Caki2 (cell line): ENCODE results near the gene SKIL. TPM values are rescaled to one million over a fixed set of nuclear protein-coding genes. Genes with fewer than 3 reads are reported as not detected.
"Not testable (repeated sequence)": the region's sequence is repeated elsewhere in the genome, so short reads cannot be mapped to it uniquely, and the experiment has no call there.

Experiments
- DNase-seq: peaks from one replicate; pipeline ENCODE4 v3.0.0-alpha.2; 2015; ENCODE audit warnings: low read depth
- in situ Hi-C: cut with HindIII; loops from 2 replicates; pipeline ENCODE4 v1.10.0; 2016; ENCODE audit warnings: low sequenced_read_pairs, low pct_unique_long_range_greater_than_20kb, mixed read lengths
- total RNA-seq: library from RNA; depleted of rRNA; stranded (reverse); fragments of >200 nt; shearing (Covaris generic); gene quantifications from 2 replicates; pipeline ENCODE4 v1.2.3, GENCODE V29; 2014; ENCODE audit warnings: low replicate concordance

Gene SKIL
- total RNA-seq, 1 experiment from 2014 or later, result 55.8 TPM

DNA sequence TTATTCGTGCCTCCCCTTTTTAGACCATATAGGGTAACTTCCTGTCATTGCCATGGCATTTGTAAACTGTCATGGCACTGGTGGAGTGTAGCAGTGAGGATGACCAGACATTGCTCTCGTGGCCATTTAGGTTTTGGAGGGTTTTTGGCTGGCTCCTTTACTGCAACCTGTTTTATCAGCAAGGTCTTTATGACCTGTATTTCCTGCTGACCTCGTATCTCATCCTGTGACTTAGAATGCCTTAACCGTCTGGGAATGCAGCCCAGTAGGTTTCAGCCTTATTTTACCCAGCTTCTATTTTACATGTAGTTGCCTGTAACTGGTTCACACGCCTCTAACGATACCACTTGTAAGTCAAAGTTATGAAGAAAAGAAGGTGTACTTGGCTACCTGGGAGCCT lies 13.7 kb upstream of the SKIL start:
- in situ Hi-C loops, result not testable (repeated sequence)
- DNase-seq, result peak; percentile 55

DNA sequence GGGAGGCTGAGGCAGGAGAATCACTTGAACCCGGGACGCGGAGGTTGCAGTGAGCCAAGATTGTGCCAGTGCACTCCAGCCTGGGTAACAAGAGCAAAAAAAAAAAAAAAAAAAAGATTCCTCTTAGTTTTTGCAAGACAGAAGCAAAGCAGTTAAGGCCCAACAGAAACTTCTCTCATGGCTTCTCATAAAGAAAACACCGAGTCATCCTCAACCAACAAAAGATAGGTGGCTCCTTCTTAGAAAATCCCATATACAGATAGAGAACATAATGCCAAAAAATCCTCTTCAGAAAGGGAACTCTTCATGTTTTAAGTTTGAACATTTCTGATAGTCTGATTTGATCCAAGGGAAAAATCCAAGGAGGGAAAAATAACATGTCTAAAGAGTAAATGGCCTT lies 12.5 kb upstream of the SKIL start:
- DNase-seq, result no peak
- in situ Hi-C loops, result no loop called here

DNA sequence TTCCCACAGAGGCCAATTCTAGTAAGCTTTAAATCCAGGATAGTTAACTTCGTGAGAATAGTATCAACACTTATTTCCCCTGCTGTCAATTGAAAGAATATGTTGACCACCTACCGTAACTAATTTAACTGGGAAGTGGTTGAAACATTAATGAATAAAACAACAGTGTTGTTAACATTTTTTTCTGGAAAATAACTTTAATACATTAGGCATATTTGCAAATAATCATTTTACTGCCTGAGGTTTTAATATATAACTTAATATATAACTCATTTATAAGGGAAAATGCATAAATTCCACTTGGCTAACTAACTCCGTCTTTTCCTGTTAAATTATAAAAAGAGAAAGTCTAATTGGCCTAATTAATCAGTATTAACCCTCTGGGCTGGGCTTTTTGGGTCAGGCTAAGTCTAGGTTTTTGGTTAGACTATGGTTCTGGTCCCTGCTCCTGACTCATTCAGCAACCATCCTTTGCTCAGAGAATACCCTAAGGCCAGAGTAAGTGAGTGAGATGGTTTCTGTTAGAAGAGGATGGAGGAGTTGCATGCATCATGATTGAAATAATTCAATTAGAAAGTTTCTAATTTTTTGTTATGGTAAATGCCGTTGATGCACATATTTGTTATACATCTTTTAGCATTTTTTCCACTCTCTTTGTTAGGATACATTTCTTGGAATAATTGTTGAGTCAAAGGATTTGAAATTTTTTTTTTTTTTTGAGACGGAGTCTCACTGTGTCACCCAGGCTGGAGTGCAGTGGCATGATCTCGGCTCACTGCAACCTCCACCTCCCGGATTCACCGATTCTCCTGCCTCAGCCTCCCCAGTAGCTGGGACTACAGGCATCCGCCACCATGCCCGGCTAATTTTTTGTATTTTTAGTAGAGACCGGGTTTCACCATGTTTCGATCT lies 10.8 kb upstream of the SKIL start:
- DNase-seq, result peak; percentile 84
- in situ Hi-C loops, result no loop called here

DNA sequence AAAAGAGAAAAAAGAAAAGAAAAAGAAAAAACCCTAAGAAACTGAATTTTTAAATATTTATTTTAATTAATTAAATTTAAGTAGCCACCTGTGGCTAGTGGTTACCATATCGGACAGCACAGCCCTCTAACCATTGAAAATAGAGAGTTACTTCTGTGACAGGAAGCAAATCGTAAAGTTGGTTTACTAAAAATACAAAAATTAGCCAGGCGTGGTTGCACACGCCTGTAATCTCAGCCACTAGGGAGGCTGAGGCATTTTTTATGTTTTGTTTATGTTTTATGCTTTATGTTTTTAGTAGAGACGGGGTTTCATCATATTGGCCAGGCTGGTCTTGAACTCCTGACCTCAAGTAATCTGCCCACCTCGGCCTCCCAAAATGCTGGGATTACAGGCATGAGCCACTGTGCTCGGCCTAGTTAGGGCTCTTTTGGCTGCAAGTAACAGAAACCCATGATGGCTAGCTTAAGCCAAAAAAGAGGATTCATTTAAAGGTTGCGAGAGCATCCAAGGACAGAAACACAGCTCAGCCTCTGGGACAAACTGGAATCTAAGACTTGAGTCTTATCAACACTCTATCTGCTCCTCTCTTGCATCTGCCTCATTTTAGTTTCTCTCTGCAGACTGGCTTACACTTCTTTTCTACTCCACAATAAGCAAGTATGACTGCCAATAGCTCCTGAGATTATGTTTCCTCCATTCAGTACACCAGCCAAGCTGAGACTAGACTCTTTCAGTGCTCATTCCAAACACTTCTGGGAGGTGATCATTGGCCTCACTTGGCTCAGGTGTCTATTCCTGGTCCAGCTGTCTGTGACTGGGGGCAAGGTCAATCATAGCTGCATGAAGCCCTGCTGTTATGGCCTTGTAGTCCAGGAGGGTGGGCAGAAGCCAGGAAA lies 6.8 kb upstream of the SKIL start:
- DNase-seq, result no peak
- in situ Hi-C loops, result no loop called here

DNA sequence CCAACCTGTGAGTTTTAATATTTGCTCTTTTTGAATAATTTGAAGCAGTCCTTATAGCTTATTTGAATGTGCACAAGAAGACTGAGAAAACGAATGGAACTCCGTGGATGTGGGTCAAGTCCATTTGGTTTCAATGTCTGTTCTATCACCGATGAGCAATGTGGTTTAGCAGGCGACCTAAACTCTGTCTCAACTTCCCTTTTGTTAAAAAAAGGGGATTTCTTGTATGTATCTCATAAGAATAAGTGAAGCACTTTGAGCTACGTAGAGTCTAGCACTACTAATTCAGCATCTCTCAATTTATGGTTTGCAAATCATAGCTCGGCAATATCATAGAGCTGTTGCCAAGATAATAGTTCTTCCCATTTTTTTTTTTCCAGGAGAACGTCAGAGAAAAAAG lies 4.6 kb upstream of the SKIL start:
- in situ Hi-C loops, result no loop called here
- no peak for DNase-seq

DNA sequence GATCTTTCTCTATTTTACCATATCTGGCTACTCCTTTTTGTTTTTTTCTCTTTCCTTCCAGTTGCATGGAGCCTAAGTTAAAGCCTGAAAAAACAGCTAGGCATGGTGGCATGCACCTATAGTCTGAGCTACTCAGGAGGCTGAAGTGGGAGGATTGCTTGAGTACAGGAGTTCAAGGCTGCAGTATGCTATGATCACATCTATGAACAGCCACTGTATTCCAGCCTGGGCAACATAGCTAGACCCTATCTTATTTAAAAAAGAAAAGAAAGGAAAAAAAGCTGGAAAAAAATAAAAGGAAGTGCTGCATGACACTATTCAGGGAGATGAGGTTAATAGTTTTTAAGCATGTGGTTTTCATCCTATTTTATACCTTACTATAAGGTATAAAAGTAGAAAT lies 4.0 kb upstream of the SKIL start:
- DNase-seq, result no peak
- in situ Hi-C loops, result no loop called here

DNA sequence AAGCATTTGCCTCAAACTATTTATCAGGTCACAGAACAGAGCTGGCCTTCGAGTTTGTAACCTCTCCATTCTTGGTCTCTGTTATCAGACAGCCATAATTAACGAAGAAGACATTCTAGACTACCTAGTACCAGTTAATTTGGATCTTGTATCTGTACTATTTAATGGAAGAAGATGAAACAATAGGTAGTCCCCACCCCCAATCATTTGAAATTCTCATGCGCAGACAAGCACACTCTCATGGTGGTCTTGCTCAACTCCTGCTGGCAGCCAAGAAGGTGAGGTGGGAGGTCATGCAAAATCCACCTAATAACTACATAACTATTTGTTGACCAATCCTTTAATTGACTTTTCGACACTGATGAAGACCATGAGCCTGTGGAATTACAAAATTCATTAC lies 2.8 kb upstream of the SKIL start:
- no peak for DNase-seq
- in situ Hi-C loops, result no loop called here

DNA sequence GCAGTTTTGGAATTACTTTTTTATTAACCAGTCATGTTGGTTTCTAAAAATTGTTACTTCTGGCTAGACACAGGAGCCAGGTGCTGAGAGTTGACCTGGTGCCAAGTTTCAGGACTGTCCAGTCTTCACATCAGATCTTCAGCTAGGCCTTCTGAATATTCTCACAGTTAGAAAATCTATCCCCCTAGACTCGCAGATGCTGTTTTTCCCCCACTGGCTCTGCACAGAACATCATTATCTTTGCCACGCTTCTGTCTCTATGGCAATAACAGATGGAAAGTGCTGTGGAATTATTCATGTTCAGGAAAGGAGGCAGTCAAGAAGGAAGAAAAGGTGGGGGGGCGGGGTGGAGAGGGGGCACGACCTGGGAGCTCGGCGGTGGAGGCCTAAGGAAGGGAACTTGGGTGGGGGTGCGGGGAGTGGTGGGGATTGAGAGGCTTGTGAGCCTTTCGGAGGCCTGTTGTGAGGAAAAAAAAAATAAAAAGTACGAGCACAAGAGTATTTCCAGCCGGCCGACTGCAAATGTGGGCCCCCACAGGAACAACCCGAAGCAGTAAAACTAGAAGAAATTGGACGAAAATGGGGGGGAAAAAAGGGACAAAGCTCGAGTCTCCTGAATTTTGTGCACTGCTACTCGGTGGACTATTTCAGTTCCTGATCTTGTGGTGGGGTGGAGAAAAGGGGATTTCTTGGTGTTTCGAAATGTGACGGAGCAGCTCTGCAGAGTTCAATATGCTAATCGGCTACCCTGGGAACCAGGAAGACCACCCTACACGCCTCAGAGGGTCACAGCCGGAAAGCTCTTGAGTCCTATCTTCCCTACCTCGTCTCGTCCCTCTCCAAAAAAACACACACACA lies 1.5 kb upstream of the SKIL start:
- in situ Hi-C loops, result no loop called here
- peak; percentile 76 for DNase-seq

DNA sequence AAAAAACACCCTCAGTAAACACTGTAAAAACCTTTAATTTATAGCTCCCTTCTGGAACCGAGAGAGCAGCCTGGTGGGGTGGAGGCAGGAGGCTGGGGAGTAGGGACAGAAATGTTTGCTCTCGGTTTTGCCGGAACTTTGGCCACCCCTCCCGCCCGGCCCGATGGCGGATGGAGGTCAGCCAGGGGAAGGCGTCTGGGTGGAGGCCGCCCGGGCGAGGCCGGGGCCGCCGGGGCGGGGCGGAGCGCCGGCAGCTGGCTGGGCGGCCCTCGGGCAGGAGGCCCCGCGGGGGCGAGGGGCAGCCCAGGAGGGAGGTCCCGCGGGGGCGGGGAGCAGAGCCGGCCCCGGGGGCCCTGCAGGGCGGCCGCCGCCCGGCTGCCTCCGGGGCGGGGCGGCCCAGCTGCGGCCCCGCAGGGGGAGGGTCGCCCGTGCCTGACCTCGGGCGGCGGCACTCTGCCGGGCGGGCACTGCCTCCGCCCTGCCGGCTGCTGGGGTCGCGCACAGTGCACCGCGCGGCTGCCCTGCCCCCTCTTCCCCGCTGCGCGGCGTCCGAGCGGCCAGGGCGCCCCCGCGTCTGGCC lies 829 bp upstream of the SKIL start:
- in situ Hi-C loops, result no loop called here
- peak; percentile 96 for DNase-seq

DNA sequence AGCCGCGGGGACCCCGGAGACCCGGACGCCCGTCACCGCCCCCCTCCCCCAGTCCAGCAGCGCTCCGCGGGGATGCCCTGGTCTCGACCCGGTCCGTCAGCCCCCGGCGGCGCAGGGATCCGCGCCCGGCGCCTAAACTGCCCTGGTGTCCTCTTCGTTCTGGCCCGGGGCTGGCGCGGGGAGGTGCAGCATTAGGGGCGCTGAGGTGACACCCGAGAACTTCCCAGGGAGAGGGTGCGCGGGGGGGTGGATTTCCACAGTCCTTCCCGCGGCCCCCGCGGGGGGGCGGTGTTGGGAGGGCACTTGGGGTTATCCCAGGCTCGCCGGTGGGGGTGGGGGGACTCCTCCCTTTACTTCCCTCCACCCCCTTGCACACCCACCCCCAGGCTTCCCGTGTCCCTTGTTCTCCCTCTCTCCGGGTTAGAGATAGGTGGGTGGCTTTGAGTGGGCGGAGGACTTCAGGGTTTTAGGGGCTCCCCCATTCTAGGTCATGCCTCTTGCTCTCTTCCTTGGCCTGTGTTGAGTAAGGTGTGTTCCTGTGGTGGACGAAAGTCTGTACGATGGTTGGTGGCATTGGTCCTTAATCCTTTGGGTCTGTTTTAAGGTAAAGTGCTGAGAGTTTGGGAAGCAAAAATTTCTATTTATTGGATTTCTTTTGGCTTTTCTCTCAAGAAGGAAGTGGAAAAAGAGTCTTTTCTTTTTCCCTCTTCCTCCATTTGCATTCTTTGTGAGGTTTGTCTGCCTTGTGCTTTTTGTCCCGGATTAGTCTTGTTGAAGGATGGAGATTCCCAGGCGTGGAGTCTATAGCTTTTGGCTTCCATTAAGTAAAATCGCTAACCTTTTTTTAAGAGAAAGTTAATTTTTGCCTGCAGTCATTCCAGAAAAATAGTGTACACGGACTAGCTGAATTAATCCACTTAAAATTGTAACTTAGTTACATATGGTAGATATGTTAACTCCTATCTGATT lies 811 bp downstream of the SKIL start:
- in situ Hi-C loops, result no loop called here
- DNase-seq, result peak; percentile 80

DNA sequence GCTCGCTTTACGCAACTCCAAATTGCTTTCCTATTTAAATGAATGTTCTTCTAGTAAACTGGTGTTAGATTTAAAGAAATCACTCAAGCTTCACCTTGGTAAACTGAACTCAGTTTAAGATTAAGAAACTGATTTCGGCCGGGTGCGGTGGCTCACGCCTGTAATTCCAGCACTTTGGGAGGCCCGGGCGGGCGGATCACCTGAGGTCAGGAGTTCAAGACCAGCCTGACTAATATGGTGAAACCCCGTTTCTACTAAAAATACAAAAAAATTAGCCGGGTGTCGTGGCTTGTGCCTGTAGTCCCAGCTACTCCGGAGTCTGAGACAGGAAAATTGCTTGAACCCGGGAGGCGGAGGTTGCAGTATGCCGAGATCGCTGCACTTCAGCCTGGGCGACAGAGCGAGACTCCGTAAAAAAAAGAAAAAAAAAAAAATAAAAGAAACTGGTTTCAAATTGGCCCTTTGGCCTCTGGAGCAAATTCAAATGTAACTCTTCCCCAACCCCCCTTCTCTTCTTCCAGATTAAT lies 1.7 kb downstream of the SKIL start:
- no peak for DNase-seq
- in situ Hi-C loops, result no loop called here

DNA sequence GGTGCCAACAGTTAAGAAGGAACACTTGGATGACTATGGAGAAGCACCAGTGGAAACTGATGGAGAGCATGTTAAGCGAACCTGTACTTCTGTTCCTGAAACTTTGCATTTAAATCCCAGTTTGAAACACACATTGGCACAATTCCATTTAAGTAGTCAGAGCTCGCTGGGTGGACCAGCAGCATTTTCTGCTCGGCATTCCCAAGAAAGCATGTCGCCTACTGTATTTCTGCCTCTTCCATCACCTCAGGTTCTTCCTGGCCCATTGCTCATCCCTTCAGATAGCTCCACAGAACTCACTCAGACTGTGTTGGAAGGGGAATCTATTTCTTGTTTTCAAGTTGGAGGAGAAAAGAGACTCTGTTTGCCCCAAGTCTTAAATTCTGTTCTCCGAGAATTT lies 3.0 kb downstream of the SKIL start:
- no peak for DNase-seq
- in situ Hi-C loops, result no loop called here

DNA sequence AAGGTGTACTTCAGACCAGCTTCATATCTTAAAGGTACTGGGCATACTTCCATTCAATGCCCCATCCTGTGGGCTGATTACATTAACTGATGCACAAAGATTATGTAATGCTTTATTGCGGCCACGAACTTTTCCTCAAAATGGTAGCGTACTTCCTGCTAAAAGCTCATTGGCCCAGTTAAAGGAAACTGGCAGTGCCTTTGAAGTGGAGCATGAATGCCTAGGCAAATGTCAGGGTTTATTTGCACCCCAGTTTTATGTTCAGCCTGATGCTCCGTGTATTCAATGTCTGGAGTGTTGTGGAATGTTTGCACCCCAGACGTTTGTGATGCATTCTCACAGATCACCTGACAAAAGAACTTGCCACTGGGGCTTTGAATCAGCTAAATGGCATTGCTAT lies 3.4 kb downstream of the SKIL start:
- no peak for DNase-seq
- in situ Hi-C loops, result no loop called here

DNA sequence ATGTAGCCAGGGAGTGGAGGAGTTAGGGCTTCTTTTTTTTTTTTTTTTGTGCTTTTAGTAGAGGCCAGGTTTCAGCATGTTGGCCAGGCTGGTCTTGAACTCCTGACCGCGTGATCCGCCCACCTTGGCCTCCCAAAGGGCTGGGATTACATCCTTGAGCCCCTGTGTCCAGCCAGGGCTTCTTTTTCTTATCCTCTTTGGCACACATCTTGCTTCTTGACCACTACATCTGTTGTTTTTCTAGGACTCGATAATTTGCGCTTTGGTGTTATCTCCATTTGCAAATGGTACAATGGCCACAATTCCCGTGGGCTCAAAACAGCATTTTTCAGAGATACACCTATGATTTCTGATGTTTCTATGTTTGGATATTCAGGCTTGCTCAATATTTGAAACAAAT lies 4.2 kb downstream of the SKIL start:
- in situ Hi-C loops, result no loop called here
- DNase-seq, result no peak

DNA sequence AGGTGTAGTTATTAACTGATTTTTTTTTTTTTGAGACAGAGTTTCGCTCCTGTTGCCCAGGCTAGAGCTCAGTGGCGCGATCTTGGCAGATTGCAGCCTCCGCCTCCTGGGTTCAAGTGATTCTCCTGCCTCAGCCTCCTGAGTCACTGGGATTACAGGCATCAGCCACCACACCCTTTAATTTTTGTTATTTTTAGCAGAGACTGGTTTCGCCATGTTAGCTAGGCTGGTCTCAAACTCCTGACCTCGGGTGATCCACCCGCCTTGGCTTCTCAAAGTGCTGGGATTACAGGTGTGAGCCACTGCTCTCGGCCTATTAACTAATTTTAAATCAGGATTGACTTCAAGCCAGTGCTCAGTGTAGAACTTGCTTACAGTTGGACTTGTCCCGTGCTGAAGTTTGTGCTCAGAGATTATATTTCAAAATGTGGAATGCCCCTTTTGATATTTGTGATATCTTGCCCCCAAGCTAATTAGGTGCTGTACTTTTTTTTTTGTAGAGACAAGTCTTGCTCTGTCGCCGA lies 6.0 kb downstream of the SKIL start:
- in situ Hi-C loops, result no loop called here
- no peak for DNase-seq

DNA sequence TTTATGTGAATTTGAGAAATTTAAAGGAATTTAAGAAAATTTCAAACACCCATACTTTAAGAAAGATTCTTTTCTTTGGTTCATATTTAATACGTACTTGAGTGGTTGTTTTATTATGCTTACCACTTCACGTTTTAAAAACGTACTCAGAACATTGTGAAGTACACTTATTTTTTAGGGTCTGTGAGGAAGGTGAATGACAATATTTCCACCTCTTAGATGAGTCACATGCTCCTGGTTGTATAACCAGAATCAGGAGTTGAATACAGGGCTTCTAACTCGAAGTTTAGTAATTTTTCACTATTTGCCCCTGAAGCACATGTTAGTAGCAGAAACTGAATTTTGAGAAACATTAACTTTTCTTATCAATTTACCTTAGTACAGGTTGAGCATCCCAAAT lies 7.5 kb downstream of the SKIL start:
- in situ Hi-C loops, result no loop called here
- DNase-seq, result no peak

DNA sequence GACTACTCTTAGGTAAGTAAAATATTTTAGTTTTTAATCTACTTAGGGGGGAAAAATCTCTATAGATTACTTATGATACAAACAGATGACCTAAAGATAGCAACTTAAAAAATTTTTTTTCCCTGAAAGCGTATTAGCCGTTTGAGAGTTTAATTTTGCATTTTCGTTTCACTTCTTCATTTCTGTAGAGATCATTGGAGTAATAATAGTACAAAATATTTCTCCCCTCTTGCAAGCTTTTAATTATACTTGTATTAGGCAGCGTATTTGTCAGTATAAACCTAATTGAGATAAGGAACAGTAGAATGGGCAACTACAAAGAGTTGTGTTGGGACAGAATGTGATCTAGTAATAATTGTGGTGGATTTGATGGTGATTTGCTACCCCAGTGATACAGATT lies 10.3 kb downstream of the SKIL start:
- in situ Hi-C loops, result no loop called here
- no peak for DNase-seq
